ENCODE data around the gene EED.
A peak's percentile ranks its signal among the peaks of the same experiment; 100 is the strongest.
"Not testable (repeated sequence)": the region's sequence is repeated elsewhere in the genome, so short reads cannot be mapped to it uniquely, and the experiment has no call there.

The EED gene

GRCh38 chr11:86219311-86220193, 25.0 kb upstream of the EED start:
- DNase-seq: peak in 1 of 2 donors; percentile 27

GRCh38 chr11:86220653-86221052, 23.9 kb upstream of the EED start:
- no peak for DNase-seq

DNA sequence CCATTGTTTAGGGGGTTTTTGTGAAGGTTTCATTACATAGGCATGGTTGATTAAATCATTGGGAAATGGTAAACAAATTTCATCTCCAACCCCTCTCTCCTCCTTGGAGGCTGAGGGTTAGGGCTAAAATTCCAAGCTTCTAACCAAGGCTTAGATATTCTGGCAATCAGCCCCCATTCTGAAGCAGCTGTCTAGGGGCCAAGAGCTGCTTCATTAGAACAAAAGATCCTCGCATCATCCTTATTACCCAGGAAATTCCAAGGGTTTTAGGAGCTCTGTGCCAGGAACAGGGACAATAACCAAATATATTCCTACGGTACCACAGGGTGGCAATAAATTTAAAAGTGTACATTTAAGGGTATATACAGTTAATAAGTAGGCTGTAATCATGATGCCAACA, 22.5 kb upstream of the EED start:
- DNase-seq: no peak

- DNase-seq: not testable (repeated sequence)
These were observed 20.0 kb upstream of the EED start for GRCh38 chr11:86224575-86224974.

DNA sequence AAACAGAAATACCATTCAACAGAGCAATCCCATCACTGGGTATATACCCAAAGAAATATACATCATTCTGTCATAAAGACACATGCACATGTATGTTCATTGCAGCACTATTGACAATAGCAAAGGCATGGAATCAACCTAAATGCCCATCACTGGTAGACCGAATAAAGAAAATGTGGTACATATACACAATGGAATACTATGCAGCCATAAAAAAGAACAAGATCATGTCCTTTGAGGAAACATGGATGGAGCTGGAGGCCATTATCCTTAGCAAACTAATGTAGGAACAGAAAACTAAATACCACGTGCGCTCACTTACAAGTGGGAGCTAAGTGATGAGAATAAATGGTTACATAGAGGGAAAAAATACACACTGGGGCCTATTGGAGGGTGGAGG, 19.2 kb upstream of the EED start:
- not testable (repeated sequence) for DNase-seq

DNA sequence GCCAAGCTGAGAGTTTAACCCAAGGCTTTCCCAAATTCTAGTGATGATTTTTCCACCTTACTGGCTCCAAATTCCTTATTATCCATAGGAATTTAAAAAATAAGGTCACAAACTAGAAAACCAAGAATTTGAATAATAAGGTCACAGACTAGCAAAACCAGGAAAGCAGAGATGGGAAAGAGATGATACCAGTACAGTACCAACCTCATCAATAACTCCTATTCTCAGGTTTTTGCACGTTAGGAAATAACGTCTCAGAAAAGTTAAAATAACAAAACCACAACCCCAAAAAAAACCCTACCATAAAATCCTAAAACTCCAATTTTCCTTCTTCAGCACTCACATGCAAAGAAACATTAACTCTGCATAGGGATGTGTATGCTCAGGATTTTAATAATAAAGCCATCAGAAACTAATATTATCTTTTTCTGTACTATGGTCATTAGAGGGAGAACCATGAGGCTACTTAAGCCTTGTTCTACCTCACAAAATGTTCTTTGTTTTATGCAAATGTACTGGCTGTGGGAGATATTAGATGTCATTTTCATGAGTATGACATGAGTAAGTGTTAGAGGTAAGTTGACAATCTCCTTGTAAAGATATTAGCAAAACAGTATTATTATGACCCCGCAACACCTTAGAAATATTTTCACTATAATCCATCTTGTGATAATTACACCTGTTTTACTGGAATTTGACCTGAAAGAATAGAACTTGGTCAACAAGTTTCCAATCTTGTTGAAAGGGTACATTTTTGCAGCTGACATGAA, 16.1 kb upstream of the EED start:
- DNase-seq: no peak

DNA sequence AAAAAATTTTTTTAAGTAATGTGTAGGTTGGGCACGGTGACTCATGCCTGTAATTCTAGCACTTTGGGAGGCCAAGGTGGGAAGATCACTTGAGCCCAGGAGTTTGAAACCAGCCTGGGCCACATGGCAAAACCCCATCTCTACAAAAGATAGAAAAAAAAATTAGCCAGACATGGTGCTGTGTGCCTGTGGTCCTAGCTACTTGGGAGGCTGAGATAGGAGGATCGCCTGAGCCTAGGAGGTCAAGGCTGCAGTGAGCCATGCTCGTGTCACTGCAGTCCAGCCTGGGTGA, 15.6 kb upstream of the EED start:
- DNase-seq: not testable (repeated sequence)

DNA sequence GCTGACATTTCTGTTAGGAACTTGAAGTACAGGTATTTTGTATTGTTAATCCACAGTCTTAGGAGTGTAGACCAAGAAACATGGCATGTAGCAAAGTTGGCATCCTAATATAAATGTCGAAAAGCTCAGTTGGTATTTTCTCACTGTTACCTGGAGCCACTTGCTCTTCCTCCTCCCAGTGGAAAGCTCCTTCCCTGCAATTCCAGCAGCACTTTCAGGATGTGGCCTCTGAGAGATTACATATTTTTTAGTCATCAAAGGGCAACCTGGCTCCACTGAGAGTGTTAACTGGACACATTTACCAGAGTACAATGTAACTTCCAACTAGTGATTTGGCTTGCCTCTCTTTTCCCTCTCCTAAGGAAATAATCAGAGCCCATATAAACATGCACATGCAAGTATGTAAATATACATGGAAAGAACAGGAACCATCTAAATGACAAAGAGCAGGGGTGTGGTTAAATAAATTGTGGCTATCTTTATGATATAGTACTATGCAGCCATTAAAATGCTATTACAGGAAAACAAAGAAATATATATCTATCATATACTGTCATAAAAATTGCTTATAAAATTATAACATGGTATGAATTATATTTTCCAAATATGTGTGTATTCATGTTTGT, 14.3 kb upstream of the EED start:
- no peak for DNase-seq

DNA sequence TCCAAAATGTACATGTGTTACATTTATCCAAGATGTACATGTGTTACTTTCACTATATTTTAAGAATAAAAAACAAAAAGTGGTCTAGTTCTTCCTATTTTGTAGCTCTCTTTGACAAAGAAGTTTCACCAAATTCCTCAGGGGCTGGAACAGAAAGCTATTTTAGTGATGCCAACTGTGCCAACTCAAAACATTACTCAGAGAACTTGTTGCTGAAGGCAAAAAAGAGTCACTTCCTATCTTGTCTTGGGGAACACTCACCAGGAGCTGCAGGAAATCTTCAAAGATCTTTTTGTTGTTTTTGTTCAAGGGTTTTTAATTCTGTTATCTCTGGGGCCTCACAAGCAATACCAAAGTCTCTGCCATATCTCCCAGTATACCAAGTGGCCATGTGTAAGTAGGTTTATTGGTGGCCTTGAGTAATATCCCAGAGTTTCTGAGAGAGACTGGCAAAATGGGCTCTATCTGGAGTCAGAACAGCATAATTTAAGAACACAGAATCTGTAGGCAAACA, 13.6 kb upstream of the EED start:
- no peak for DNase-seq

DNA sequence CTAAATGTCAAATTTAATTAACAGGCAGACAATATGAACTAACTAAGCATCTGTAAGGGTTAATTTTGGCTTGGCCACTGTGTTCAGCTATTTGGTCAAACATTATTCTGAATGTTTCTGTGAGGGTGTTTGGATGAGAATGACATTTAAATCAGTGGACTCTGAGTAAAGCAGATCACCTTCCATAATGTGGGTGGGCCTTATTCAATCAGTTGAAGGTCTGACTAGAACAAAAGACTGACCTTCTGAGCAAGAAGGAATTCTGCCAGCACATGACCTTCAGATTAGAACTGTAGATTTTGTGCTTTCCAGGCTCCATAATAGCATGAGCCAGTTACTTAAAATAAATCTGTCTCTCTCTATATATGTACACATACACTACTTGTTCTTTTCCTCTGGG, 12.0 kb upstream of the EED start:
- DNase-seq: no peak

DNA sequence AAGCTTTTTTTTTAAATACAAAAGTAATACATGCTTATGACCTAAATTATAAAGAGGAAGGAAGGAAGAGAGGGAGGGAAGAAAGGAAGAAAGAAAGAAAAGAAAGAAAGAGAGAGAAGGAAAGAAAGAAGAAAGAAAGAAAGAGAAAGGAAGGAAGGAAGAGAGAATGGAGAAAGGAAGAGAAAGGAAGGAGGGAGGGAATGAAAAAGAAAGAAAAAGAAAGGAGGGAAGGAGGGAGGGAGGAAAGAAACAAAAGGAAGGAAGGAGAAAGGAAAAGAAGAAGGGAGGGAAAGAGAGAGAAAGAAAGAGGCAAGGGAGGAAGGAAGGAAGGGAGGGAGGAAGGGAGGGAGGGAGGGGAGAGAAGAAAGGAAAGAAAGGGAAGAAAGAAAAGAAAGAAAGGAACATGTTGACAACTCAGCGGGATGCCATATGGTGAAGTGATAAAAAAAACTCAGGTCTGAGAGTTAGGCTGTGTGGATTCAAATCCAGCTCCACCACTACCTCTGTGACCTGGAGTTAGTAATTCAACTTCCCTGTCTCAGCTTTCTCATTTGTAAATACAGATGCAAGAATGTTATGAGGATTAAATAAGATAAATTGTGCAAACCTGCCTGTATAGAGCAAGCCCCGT, 9.6 kb upstream of the EED start:
- DNase-seq: no peak

- no peak for DNase-seq
These were observed 7.2 kb upstream of the EED start for GRCh38 chr11:86237267-86237804.

DNA sequence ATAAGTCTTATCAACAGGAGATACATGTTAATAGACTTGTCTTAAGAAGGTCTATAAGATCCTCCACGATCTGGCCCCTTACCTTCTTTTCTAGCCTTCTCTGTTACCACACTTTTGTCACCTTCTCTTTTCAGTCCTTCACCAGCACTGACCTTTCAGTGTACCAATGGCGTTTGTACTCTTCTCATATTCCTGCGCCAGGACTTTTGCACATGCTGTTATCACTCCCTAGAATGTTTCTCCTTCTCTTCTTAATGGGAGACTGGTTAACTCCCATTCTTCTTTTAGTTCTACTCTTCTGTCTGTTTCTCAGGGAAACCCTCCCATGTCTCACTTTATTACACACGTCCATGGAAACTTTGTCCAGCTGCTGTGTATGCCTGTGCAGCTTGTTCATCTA, 4.4 kb upstream of the EED start:
- DNase-seq: no peak

DNA sequence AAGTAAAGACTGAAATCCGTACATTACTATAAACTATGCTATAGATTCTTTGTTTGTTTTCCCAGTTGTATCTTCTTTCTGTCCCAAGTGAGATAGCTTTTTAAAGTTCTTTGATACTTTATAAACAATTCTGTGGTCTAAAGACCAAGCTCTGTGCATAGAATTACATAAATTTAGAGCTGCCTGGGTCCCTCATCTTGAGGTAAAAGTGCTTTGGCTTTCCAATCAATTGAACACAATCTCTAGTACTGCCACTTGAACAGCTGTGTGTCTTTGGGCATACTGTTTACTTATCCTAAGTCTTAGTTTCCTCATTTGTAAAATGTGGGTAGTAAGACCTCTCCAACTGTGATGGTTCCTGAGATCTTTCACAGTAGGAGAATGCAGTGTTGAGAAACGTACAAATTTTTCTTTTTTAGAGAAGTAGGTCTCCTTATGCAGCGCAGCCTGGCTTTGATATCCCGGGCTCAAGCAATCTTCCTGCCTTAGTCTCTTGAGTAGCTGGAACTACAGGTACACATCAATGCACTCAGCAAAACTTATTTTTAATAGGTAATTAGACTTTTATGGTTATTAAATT, 2.5 kb upstream of the EED start:
- DNase-seq: no peak

GRCh38 chr11:86243396-86243795, 1.2 kb upstream of the EED start:
- no peak for DNase-seq

DNA sequence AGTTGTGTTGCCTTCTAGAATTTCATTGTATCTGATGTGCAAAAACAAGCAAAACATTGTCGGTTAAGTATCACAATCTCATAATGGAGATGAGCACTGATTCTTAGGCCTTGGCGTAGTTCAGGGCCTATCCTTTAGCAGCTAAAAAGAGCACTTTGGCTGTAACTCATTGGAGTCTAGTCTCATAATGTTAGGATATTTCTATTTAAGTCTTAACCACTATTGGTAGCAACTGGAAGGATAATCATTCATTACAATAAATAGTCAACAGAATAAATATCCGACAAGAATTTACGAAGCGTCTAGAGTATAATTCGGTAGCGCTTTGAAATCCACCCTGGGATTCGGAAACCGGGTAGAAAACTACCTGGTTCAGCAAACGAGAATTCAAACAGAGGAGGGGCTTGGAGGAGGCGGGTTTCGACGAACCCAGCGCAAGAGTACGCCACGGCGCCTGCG, 461 bp upstream of the EED start:
- DNase-seq: peak; percentile 89 to 93

DNA sequence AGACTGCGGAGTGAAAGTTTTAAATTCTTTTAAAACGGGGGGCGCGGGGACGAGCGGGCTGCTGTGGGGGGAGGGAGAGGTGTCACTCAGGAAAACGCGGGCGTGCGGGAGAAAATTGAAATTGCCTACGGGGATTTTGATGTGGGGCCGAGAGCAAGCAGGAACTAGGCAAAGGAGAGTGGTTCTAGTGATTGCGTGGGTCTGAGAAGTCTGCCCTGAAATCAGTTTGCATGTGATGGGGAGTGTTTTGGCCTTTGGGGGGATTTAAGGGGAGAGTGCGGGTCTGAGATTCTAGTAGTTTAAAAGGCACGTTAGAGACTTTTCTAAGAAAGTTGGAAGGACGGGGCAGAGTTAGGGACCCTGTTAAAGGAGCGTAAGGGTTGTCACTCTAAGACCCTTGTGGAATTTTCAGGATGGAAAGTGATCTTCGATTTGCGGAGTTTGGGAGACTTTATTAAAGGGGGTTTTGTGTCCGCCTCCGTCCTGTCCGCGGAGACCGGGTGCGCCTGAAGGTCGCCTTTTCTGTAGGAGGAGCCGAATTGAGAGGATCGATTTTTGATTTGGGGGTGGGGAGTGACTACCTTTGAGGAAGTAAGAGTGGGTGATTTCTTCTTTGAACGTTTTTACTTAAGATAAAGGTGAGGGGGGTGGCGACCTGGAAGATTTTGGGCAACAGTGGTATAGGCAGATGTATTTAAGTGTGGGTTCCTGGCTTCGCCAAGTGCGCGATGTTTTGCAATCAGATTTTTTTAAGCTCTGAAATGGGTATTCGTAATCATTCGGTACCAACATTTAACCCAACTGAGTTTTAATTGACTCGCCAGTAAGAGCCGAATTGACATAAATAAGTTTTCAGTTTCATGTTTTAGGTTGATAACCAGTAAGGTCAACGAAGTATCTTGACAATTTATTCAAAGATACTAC, 1.1 kb downstream of the EED start:
- DNase-seq: peak in 1 of 2 donors; percentile 52

DNA sequence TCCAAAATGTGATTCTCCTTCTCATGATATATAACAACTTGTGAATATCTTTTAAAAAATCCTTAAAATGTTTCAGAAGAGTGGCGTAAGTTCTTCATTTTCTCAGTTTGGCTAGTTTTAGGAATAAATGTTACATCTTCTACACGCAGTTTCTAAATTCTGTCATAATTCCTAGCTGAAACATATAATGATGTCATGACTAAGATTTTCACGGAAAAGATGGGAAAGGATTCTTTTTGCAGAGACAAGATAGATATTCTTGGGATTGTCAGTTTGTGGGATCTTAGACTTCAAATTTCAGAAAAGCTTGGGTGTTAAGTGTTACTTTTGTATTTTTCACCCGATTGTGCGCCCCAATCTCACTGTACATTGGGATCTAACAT, 1.7 kb downstream of the EED start:
- DNase-seq: no peak

- no peak for DNase-seq
These were observed 3.1 kb downstream of the EED start for GRCh38 chr11:86247608-86248007.

GRCh38 chr11:86248609-86249008, 4.1 kb downstream of the EED start:
- no peak for DNase-seq
